CD4-positive, alpha-beta T cell treated with Interferon gamma for 1 hour (primary cell): ENCODE data around the gene S1PR5.

Experiments
- DNase-seq: peaks from one replicate; pipeline ENCODE4 v3.0.0-alpha.2; 2020

The S1PR5 gene

DNA sequence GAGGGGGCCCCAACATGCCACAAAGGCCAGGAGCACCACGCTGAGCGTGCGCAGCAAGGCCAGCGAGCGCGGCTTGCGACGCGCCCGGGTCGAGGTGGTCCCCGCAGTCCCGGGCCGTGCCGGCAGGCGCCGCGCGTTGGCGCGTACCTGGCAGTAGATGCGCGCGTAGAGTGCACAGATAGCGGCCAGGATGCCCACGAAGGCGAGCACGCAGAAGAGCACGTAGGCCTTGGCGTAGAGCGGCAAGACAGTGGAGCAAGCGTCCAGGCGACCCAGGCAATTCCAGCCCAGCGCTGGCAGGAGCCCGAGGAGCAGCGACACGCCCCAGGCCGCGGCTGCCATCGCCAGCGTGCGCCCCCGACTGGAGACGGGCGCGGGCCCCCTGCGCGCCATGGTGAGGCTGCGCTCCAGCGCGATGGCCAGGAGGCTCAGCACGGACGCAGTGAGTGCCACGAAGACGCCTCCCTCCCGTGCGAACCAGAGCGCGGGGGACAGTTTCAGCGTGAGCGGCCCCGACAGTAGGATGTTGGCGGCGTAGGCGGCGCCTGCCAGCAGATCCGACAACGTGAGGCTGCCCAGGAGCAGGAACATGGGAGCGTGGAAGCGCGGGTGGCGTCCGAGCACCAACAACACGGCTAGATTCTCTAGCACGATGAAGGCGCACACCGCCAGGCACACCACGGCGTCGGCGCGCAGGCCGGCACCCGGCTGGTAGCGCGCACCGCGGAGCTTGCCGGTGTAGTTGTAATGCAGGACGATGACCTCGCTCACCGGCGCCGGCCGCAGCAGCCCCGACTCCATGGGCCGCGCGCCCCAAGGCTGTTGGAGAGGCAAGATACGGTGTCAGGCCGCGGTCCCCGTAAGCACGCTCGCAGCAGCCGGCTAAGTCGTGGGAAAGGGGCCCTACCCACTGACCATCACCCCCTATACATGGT, 2.8 kb downstream of the S1PR5 start:
- peak; percentile 31 for DNase-seq

DNA sequence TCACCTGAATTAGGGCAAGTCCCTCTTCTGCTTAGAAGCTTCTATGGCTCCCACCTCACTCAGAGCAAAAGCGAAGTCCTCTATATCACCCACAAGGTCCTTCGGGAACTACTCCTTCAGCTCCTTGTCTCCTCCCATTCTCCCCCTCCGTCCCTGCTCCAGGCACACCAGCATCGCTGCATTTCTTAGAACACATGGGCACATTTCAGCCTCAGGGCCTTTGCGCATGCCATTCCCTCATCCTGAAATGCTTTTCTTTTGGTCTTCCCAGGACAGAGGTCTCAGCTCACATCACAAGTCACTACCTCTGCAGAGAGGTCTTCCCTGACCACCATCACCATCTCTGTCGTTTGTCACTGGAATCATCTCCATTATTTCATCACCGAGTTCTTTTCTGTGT, 4.0 kb downstream of the S1PR5 start:
- DNase-seq, result no peak

DNA sequence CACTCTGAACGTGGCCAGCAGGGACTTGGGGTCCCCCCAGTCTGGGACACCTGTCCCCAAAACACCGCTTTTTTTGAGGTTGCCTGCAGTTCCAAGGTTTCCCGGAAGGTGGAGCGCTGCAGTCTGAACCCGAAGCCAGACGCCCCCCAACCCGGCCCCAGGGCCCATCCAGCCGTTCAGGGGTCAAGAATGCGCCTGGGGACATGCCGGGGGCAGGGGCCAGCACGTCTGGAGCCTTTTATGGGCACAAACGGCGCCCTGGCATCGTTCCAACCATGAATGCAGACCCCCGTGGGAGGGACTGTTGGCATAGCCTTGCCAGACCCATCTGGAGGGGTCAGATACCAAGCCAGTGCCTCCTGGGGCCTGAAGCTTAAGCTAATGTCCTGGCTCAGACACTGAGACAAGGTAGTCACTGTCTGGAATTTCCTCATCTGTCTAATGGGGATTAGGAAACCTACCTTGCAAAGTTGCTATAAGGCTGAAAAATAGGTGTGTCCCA, 6.9 kb downstream of the S1PR5 start:
- peak; percentile 35 for DNase-seq

GRCh38 chr19:10508707-10509106, 8.5 kb downstream of the S1PR5 start:
- DNase-seq, result no peak

DNA sequence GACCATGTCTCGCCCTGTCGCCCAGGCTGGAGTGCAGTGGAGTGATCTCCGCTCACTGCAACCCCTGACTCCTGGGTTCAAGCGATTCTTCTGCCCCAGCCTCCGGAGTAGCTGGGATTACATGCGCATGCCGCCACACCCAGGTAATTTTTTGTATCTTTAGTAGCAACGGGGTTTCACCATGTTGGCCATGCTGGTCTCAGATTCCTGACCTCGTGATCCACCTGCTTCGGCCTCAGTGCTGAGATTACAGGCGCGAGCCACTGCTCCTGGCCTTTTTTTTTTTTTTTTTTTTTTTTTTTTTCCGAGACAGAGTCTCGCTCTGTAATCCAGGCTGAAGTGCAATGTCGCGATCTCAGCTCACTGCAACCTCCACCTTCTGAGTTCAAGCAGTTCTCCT, 9.2 kb downstream of the S1PR5 start:
- no peak for DNase-seq

- DNase-seq, result peak; percentile 71
These were observed 11.5 kb downstream of the S1PR5 start for GRCh38 chr19:10505583-10506229.

DNA sequence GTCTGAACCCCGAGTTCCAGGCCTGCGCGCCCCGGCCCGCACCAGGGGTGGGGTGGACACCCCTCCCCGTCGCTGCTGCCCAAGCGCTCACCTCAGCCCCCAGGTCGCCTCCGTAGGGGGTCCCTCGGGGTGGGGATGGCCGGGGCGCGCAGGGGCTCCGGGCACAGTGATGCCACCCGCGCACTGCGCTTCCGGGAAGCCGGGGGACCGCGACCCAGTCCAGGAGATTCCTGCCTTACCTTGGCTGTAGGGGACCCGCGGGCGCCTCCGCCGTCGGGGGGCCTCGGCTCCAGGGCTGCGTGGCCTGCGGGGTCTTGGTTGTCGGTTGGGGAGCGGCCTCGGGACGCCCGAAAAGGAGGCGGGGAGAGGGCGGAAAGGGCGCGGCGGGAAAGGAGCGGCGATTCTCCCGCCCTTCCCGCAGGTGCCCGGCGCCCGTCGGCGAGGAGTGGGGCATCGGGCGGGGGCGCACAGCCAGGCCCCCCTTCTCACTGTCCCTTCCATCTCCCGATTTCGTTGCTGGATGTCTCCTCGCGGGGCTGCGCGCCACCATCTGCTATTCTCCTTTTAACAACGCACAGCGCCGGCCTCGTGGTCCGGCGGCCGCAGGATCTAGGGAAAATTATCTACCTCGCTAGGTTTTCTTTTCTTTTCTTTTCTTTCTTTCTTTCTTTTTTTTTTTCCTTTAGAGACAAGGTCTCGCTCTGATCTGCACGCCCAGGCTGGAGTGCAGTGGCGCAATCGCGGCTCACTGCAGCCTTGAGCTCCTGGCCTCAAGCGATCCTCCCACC, 14.1 kb downstream of the S1PR5 start, which contains the start of gene KEAP1:
KEAP1 (minus strand) TSS at position 355 of the 788 bp plus-strand sequence. CDS start 3,323 bp downstream, outside the sequence.
- no peak for DNase-seq

- peak; percentile 88 for DNase-seq
These were observed 14.7 kb downstream of the S1PR5 start for GRCh38 chr19:10502524-10503001.

DNA sequence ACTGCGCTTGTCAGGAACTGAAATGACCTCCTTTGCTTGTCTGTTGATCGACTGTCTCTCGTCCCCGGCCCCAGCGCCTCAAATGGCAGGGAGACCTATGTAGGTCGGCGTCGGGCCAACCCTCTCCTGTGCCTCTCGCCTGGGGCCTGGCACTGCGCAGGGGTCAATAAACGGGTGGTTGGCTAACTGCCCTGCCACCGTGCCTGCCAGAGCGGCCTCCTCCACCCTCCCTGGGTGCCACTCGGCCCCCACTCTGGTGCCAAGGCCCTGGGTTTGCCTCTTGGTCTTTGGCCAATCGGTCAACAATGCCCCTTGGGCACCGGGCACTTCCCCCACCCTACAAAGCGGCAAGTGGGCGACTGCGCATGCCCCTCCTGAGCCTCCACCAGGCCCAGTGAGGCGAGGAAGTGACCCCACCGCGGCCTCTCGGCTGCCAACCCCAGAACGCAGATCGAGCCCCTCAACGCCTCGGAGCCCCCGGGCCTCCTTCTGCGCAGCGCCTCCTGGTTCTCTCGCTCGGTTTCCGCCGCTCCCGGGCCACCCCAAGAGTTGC, 15.2 kb downstream of the S1PR5 start:
- DNase-seq, result peak; percentile 42

DNA sequence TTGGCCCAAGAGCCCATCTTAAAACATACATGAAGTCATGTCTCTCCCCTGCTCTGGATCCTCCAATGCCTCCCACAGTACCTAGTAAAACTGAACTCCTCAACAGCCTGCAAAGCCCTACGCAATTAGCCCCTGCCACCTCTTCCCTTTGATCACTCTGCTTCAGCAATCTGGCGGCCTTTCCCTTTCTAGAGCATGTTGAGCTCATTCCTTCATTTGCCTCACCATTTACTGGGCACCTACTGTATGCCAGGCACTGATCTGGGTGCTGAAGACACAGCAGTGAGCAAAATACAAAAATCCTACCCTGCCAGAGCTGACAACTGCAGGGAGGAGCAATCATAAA, 17.0 kb downstream of the S1PR5 start:
- no peak for DNase-seq

GRCh38 chr19:10499550-10500246, 17.5 kb downstream of the S1PR5 start:
- no peak for DNase-seq

GRCh38 chr19:10497371-10497770, 19.9 kb downstream of the S1PR5 start:
- no peak for DNase-seq

DNA sequence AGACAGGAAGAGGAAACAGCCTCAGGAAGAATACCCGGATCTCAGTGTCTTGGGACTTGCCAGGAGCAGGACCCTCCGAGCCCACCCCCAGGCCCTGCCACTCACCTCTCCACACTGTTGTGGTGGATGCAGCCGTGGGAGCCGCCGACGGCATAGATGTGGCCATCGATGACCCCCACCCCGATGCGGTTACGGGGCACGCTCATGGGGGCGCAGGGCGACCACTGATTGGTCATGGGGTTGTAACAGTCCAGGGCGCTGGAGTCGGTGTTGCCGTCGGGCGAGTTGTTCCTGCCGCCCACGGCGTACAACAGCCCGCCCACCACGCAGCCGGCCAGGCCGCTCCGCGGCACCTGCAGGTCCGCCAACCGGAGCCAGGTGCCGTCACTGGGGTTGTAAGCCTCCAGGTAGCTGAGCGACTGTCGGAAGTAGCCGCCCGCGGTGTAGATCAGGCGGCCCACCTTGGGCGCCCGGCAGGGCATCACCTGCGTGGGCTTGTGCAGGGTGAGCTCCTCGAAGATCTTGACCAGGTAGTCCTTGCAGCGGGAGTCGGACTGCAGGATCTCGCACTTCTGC, 25.7 kb downstream of the S1PR5 start:
- DNase-seq, result no peak

DNA sequence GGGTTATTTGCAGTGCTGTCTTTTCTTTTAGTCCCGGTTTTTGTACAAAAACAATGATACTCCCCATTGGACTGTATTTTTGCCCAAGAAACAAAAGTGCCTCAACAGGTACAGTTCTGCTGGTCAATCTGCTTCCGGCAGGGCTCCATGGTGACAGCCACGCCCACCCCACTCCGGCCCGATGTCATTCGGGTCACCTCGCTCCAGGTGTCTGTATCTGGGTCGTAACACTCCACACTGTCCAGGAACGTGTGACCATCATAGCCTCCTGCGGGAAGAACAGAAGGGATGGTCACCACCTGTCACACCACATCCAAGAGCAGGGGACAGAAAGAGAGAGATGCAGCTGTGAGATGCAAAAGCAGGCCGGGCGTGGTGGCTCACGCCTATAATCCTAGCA, 30.7 kb downstream of the S1PR5 start:
- DNase-seq, result no peak

- DNase-seq, result peak; percentile 92
These were observed 38.3 kb downstream of the S1PR5 start for GRCh38 chr19:10478903-10479384.

DNA sequence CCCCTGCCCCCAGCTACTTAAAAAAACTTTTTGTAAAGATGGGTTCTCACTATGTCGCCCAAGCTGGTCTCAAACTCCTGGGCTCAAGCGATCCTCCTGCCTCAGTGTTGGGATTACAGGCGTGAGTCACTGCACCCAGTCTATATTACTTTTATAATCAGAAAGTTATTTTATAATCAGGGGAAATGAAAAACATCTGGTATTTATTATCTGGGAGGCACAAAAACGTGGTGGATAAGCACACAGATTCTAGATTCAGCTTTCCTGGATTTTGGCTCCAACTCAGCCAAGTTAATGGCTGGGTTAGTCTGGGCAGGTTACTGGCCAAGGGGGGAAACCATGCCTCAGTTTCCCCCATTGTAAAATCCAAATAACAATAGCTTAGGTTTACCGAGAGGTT, 38.8 kb downstream of the S1PR5 start:
- DNase-seq, result no peak

DNA sequence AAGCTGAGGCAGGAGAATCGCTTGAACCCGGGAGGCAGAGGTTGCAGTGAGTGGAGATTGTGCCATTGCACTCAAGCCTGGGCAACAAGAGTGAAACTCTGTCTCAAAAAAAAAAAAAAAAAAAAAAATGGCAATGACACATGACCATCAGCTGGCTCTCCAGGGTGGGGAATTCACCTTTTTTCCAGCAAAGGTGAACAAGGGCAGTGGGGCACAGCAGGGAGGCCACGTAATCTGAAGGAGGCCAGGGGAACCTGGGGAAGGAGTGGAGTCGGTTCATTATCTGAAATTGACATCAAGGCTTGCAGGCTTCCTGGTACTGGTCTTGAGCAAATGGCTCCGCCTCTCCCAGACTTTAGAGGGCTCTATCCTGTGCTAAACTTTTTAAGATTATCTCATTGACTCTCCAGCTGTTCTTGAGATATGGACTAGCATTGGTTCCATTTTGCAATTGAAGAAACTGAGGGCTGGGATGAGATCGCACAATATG, 42.2 kb downstream of the S1PR5 start:
- no peak for DNase-seq

DNA sequence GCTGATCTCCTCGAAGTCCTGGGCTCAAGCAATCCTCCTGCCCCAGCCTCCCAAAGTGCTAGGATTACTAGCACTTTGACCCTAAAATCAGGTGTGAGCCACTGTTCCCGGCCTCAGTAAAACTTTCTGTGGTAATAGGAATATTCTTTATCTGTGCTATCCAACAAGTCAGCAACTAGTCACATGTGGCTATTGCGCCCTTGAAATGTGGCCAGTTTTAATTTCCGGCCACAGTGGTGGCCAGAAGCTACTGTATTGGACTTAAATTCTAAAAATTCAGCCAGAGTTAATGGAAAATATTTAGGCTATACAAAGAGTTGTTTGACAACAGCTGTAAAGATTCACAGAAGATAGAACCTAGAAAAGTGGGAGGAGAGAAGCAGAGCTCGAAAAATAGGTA, 44.1 kb downstream of the S1PR5 start:
- DNase-seq, result no peak

DNA sequence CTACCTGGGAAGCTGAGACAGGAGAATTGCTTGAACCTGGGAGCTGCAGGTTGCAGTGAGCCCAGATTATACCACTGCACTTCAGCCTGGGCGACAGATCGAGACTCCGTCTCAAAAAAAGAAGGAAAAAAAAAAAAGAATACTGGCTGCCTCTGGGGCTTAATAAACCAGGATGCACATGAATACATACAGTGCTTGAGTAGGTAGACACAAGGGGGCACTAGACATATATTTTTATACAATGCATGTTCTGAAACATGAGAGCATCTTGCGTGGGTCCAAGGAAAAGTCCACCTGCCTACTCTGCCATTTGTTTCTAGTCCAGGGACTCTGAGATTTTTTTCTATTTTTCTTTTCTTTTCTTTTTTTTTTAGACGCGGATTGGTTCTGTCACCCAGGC, 45.3 kb downstream of the S1PR5 start:
- no peak for DNase-seq

GRCh38 chr19:10468133-10468532, 49.1 kb downstream of the S1PR5 start:
- no peak for DNase-seq

GRCh38 chr19:10467104-10467706, 50.0 kb downstream of the S1PR5 start:
- no peak for DNase-seq
